GM18498 (cell line): Measurements from ENCODE around the gene KLK14.

ENCODE experiments used
- ATAC-seq: cut with Tn5 transposase; IDR thresholded peaks from one replicate; pipeline ENCODE4 v1.9.1; 2021; ENCODE audit warnings: mild to moderate bottlenecking, moderate library complexity; ENCODE audit not compliant: unreplicated experiment

KLK14 gene

GRCh38 chr19:51089786-51090185 is 7.1 kb upstream of the KLK14 start:
- ATAC-seq: no peak

DNA sequence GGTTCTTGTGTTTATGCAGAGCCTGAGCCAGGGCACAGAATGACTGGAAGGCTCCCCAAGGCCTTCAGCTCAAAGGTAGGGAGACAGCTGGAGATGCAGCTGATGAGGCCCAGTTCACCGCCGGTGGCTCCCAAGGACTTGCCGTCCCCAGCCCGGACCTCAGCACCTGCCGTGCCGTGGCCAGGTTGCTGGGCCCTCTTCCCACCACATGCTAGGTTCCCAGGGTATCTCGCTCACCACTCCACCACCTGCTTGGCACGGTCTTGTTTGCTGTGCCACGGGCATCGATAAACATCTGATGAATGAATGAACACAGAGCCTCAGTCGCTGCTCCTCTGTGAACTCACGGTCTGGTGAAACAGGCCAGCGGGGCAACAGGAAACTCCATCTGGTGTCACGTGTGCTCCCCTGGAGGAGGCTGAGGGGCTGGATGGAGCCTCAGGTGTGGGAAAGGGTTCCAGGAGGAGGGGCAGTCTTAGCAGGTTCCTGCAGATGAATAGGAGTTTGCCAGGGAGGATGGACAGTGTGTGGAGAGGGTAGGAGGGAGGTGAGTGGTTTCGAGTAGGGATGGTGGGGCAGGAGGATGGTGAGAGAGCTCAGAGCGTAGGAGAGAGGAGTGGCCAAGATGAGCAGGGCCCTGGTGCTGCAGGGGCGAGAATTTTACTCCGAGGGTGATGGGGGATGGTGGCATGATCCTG is 3.6 kb upstream of the KLK14 start:
- ATAC-seq: no peak

DNA sequence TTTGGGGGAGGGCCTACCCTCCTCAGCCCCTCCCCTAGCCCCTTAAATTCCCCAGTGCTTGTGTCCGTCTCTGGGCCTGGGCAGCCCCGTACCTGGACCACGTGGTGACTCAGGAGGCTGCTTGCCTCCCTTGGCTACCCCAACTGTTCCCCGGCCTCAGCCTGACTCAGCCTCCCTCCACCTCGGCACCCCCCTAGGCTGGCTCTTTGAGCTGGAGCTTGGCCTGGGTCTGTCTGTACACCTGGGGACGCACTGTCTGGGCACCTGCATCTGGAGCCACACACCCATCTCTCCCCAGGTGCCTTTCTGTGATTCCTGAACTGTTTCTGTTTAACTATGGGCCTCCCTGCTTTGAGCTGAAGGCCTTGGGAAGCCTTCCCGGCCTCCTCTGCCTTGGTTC is 1.8 kb upstream of the KLK14 start:
- ATAC-seq: no peak

GRCh38 chr19:51083783-51084182 is 1.1 kb upstream of the KLK14 start:
- no peak for ATAC-seq

- no peak for ATAC-seq
Measured at GRCh38 chr19:51083181-51083580, 494 bp upstream of the KLK14 start.

GRCh38 chr19:51081476-51081875 is 1.2 kb downstream of the KLK14 start:
- ATAC-seq: no peak

- no peak for ATAC-seq
Measured at GRCh38 chr19:51079481-51080110, 3.1 kb downstream of the KLK14 start.

DNA sequence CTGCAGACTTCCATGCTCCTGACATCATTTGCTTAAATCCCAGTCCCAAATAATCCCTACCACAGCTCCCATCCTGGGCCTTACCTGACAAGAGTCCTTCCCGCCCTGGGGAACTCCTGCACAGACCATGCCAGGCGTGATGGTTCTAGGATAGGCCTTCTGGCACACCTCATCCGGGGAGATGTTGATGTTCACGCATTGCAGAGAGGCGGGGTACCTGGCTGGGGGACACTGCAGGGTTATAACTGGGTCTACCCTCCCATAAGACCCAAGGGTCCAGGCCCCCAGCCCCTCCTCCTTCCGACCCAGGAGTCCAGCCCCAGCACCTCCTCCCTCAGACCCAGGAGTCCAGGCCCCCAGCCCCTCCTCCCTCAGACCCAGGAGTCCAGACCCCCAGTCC is 4.0 kb downstream of the KLK14 start:
- no peak for ATAC-seq

DNA sequence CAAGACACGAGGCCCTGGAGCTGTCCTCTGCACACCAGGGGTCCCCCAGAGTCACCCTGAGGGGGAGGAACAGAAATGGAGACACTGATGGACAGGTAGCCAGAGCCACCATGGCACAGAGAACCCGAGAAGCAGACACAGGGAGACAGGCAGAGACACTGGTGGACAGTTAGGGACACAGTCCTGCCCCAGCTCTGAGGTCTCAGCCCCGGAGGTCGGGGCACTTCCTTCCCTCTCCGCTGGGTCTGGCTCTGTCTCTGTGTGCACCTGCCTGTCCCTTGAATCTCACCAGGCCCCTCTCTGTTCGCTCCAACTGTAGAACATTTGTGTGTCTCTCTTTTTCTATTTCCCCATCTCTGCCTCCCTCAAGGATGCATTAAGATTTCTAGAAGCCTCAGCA is 4.6 kb downstream of the KLK14 start:
- no peak for ATAC-seq

- ATAC-seq: no peak
Measured at GRCh38 chr19:51076631-51077213, 6.0 kb downstream of the KLK14 start.

- no peak for ATAC-seq
Measured at GRCh38 chr19:51075998-51076397, 6.7 kb downstream of the KLK14 start.

DNA sequence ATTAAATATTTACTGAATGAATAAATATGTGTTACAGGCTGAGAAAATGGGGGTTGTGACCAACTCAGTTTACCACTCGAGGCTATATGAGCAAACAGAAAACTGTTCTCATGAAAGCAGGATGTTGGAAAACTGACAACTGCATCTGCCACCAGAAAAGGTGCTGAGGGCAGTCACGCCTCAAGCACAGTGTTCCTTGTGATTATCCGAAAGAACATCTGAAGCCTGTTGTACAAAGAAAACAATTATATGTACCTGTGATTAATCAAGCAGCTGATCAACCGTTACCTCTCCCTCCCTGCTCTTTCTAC is 11.6 kb downstream of the KLK14 start:
- ATAC-seq: no peak

GRCh38 chr19:51070334-51071094 is 12.2 kb downstream of the KLK14 start:
- ATAC-seq: no peak

GRCh38 chr19:51066393-51067186 is 16.1 kb downstream of the KLK14 start:
- ATAC-seq: no peak

DNA sequence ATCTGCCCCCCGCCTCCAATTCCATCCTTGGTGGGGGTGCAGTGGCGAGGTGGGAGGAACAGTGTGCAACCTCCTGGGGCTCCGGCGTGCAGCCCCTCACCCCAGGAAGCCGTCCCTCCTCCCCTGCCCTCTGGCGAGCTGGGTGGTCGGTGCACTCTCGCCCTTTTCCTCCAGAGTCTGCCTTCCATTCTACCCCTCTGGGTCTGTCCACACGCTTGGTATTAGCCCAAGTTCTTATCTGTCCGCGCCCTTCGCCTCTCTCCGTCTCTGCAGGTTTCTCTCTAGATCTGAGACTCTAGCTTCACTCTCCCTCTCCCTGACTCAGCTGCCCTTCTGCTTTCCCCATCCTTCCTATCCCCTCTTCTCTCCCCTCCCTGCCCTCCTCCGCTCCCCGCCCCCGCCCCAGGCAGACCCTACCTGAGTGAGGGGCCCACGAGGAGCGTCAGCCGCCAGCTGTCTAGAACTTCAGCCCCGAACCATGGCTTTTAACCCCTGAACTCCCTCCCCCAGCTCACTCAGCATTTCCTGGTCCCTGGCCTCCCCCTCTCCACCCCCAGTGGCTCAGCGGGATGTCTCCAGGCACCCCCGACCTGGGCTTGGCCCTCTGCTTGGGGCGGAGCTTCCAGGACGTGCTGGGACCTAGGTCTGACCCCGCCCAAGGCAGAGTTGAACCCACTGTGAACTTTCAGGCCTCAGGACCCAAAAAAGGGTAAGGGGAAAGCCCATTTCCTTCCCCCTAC is 17.3 kb downstream of the KLK14 start:
- ATAC-seq: no peak

GRCh38 chr19:51064534-51065220 is 18.0 kb downstream of the KLK14 start, which contains the start of gene KLK13:
Gene KLK13, minus strand, starts transcription at chr19:51065092. Its CDS starts 25 bp downstream, at chr19:51065067.
- ATAC-seq: no peak

DNA sequence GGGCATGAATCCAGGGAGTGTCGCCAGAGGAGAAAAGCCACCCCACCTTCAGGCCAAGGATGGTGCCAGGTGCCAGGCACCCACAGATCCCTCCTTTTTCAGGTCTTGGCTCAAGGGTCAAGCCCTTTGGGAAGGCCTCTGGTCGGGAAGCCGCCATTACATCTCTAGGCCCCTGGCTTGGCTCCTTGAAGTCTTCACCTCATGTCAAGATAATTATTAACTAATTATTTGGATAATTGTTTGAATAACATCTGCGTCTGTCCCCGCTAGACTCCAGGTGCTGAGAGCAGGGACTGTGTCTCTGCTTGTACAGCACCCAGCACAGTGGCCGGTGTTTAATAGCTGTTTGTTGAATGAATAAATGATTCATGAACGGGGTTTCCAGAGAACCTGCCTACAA is 19.0 kb downstream of the KLK14 start:
- ATAC-seq: no peak

- ATAC-seq: no peak
Measured at GRCh38 chr19:51060973-51061372, 21.7 kb downstream of the KLK14 start.

- ATAC-seq: no peak
Measured at GRCh38 chr19:51060336-51060735, 22.4 kb downstream of the KLK14 start.

- ATAC-seq: no peak
Measured at GRCh38 chr19:51059715-51060114, 23.0 kb downstream of the KLK14 start.
